Vagina (tissue), 2 donors: ENCODE data around the gene VSIG8.

Experiments used
- POLR2A ChIP-seq, 2 donors: fragments of 450-650 bp; IDR thresholded peaks; one replicate each; pipeline ENCODE4 v1.6.1; 2017; ENCODE audit warnings: antibody characterized with exemption in 2 of 2, mild to moderate bottlenecking in 2 of 2, moderate library complexity in 2 of 2
- POLR2AphosphoS5 ChIP-seq, 2 donors: sonication (generic); formaldehyde crosslinking; IDR thresholded peaks; one replicate each; pipeline ENCODE4 v1.9.0; 2017; ENCODE audit warnings: antibody characterized with exemption in 2 of 2, mild to moderate bottlenecking in 2 of 2, low read depth in 1 of 2; ENCODE audit not compliant: insufficient read depth in 1 of 2
- TF ChIP-seq, protein P1 (sequence below), 3 experiments: fragments of 450-650 bp in 2 of 3; fragments of 200-600 bp in 1 of 3; sonication (generic) in 1 of 3; IDR thresholded peaks; one replicate each; pipeline ENCODE4 v1.5.1; 2017 to 2019; ENCODE audit warnings: antibody characterized with exemption in 3 of 3, mild to moderate bottlenecking in 2 of 3, moderate library complexity in 2 of 3

DNA sequence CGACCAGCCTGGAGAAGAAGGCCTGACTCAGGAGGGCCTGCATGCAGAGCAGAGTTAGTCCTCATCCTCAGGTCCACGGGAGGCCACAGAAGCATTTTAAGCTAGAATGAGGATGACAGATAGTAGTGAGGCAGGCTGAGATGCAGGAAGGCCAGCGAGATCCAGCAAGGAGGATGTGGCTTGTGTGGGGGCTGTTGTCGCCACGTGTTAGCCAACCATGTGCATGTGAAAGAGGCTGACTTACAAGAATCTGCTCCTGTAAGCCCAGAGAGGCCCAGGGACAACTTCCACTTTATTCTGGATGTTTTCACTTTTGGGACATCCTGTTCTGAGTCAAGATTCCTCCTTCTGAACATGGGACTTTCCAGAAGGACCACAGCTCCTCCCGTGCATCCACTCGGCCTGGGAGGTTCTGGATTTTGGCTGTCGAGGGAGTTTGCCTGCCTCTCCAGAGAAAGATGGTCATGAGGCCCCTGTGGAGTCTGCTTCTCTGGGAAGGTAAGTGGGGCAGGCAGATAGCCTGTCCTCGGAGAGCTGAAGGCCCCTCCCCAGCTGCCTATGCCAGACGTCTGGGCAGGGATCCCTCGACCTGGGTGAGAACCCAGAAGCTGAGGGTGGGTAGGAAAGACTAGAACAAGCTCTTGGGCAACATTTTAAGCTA lies 35.9 kb downstream of the VSIG8 start, which contains the start of gene SLAMF8:
- TF ChIP-seq, protein P1, sequence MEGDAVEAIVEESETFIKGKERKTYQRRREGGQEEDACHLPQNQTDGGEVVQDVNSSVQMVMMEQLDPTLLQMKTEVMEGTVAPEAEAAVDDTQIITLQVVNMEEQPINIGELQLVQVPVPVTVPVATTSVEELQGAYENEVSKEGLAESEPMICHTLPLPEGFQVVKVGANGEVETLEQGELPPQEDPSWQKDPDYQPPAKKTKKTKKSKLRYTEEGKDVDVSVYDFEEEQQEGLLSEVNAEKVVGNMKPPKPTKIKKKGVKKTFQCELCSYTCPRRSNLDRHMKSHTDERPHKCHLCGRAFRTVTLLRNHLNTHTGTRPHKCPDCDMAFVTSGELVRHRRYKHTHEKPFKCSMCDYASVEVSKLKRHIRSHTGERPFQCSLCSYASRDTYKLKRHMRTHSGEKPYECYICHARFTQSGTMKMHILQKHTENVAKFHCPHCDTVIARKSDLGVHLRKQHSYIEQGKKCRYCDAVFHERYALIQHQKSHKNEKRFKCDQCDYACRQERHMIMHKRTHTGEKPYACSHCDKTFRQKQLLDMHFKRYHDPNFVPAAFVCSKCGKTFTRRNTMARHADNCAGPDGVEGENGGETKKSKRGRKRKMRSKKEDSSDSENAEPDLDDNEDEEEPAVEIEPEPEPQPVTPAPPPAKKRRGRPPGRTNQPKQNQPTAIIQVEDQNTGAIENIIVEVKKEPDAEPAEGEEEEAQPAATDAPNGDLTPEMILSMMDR (IDR thresholded peaks at IDR 0.05), result no peak
- TF ChIP-seq POLR2A (IDR thresholded peaks at IDR 0.05) (no peak), POLR2AphosphoS5 (IDR thresholded peaks at IDR 0.05; ENCODE audit: insufficient read depth in 1 of 2, low read depth in 1 of 2) (no peak)
